GM18861 (cell line): ENCODE measurements around the gene FAM228B.

ENCODE experiments used
- ATAC-seq: cut with Tn5 transposase; IDR thresholded peaks from one replicate; pipeline ENCODE4 v1.9.1; 2021; ENCODE audit not compliant: unreplicated experiment

Gene FAM228B

DNA sequence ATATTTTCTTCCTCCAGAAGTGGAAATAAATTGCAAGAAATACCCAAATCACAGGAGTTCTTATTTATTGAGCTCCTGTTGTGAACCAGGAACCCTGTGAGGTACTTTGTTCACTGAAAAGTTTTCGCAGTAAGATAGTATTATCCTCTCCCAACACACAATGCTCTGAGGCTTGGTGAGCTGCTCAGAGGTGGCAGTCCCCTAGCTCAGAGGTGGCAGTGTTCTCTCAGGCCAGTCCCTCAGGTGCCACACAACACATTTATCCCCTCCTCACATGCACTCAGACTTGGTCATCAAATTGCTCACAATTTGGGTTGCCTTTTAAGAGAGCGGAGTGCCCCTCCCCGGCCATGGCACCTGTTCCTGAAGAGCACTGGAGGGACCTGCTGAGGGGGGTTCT, 77.5 kb downstream of the FAM228B start:
- no peak for ATAC-seq

DNA sequence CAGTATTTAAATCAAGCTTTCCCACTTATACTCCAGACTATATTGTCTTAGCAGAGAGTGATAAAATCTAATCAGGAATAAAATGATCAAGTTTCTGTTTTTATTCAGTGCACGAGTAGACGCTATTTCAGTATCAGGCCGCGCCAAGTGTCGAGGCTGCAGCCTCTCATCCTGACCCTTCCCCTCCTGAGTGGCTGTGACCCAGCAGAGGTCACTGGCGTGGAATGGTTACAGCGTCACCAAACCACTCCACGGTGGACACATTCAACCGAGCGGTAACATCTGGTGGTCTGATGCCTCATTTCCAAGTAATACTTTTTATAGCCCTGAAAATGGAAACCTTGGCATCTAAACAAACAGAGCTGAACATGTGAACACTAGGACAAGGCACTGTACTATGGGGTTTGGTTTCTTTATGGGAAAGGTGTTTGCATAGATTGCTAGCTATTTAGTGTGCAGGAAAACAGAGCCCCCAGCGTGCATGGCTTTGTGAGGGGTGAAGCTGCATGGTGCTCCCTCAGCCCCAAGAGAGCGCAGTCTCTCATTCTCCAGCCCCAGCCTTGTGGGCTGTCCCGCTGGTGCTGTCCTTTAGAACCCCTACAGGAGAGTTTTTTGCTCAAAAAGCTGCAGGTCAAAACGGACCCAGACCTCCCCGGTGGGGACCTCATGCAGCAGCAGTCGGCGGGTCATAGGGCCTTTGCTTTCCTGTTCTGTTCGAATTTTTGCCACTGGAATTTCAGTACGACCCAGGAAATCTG, 79.9 kb downstream of the FAM228B start:
- ATAC-seq = no peak

DNA sequence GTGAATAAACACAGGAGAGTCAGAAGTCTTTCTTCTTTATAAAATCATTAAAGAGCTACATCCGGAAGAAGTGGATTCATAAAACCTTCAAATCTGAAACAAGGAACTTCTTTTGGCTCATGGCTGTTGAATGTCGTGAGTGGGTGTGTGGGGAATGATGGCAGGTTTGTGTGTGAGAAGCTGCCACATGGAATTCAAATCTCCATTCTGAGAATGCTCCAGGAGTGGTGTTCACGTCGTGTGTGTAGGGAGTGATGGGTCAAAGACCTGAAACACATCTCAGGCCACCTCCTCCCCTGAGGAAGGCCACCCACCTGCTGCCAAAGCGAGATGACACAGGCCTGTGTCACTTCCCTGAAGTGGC, 80.5 kb downstream of the FAM228B start:
- ATAC-seq = no peak

DNA sequence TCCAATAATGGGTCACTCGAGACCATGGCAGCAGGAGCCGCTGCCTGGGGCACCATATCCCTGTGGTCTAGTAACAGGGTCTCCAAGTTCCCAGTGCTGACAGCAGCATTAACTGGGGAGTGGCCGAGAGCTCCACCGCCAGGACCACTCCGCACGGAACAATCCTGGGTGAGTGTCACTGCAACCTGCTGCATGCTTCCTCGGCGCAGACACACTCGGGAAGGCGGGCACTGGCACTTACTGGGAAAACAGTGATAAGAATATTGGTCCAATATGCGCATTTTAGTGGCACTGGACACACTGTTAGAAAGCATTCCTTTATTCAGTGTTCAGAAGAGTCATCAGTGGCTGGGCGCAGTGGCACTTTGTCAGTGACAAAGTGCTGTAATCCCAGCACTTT, 81.2 kb downstream of the FAM228B start:
- no peak for ATAC-seq

DNA sequence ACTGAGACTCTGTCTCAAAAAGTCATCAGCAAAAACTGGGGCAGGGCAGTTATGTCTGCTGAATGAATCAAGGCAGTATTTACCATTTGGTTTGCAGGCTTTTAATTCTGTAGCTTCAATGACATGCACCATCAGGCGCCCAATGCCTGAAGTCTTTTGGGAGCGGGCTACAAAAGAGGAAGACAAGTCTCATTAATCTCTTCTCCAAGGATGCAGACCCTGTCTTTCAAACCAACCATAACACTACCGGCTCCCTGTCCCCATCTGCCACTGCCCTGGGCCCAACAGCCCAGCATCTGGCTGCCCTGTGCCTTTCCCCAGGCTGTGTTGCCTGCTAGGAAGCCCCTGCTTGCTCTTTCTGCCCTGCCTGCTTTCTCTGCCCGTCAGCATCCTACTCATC, 81.9 kb downstream of the FAM228B start:
- no peak for ATAC-seq

DNA sequence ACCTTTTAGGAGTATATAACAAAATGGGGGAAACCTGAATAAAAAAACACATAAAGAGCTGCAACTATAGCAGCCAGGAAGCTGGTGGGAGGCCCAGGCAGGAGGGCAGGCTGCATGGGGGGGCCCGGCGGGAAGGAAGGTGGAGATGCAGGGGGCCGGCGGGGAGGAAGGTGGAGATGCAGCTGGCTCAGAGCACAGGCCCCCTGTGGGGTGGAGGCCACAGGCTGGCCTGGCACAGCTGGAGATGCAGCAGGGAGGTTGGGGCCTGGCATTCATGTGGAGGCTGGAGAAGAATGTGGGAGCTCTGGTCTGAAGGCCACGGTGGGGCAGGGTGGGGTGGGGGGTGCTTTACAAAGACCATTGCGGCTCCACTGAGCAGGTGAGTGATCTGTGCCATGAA, 83.0 kb downstream of the FAM228B start:
- ATAC-seq = no peak

DNA sequence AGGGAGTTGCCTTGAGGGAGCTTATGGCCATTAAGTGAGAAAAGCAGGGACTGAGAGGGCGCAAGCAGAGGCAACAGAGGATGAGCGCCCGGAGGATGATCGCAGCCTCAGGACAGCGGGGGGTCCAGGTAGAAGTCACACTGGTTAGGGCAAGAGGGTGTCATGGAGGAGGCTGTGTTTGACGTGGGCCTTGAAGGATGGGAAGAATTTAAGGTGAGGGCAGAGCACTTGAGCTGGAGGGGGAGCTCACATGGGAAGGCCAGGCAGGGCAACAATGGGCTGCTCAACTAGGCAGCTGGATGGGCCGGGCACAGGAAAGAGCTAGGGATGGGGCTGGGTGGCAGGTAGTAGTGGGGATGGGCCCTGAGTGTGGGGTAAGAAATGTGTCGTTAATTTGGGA, 83.4 kb downstream of the FAM228B start:
- no peak for ATAC-seq

DNA sequence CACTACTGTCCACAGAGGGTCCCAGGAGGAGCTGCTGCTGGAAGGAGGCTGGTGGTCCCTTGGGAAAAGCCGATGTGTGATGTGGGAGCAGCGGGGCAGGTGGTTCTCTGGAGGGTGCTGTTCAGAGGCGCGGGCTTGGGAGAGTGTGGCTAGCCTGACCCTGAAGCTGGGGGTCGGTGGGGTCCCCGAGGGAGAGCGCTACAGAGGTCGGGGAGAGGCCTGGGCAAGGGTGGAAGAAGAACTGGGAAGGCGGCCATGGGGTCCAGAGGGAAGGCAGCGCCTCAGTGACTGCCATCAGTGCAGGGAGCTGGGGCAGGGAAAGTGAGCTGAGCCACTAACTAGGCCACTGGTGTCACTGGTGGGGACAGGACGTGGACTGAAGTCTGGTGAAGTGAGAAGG, 84.1 kb downstream of the FAM228B start:
- ATAC-seq = no peak

DNA sequence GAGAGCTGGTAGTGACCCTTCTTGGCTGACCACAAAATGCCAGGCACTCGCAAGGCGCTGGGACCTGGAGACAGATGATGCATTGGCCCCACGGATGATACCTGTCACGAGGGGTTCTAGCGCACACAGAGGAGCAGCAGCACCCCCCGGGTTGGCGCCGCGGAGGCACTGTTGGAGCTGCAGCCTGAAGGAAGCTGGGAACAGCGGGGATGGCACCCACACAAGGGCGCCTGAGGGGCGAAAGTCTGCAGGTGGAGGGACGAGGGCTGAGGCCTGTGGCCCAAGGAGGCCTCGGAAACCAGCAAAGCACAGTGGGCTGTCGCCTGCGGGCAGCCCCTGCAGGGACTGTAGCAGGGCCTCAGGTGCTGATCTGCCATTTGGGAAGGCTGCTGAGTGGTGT, 85.2 kb downstream of the FAM228B start:
- no peak for ATAC-seq

DNA sequence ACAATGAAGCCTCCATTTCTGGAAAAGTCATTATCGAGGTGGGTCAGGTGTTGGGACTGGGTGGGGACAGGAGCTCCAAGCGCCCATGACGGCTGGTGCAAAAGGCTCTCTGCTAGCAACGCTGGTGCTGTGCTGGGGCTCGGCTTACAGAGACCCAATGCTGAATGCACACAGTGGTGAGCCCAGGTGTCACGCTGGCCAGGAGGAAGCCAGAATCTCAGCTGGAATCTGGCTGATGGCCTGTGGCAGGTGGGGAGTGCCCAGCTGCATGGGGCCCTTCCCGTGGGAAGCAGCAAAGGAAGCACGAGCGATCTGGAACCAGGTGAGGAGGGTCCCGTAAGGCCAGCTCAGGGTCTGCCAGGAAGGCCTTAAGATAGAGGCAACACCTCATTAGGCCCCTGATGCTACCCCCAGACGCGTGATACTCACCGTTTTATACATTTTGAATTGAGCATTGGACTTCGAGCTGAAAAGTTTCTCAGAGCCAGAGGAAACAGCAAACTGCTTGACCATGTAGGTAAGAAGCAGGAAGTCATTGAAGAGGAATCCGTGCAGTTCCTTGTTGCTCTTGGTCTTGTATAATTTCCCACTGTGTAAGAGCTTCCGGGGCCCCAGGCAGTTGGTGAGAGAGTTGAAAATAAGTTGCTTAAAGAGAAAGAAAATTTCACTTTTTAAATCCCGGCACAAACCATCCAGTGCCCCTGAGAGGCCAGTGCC, 86.3 kb downstream of the FAM228B start:
- no peak for ATAC-seq

DNA sequence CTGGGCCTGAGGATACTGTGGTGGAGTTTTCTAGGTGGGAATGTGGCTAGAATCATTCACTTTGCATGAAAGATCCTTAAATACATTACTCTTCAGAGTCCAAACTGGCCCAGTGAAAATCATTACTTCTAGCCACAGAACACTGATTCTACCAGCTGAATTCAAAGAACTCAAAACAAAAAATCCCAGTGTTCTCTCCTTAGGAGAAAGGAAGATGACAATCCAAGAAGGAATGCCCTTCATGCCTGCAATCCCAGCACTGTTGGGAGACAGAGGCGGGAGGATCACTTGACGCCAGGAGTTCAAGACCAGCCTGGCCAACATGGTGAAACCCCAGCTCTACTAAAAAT, 86.8 kb downstream of the FAM228B start:
- no peak for ATAC-seq

DNA sequence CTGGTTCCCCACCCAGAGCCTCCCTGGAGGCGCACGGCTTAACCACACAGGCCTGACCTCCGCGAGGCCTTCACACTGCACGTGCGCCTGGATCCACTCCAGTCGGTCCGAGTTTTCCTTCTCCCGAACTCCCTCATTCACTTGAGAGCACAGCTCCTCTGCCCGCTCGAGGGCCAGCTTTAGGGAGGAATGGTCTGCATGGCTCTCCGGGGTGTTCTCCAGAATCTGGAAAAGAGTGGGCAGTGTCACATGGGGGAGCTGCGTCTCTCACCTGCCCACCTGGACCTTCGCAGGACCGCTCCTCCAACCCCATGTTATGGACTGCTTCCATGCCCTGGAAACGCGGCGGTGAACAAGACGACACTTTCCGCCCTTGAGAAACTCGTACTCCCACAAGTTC, 87.5 kb downstream of the FAM228B start:
- ATAC-seq = no peak

DNA sequence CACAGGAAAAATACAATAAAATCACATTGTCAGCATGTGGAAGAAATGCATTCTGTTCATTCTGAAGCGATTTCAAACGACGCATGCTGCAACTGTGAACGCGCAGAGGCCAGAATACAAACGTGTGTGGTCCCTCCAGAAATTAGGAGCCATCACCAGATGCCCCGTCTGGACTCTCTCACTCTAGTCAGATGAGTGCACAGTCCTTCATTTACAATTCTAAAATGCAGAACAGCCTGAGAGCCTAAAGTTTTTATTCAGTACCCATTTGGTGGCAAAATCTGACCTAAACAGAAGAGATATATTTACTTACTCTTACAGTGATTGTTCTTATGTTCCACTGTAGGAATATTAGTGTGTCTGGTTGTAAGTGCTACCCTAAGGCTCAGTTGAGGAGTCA, 88.1 kb downstream of the FAM228B start:
- ATAC-seq = no peak

DNA sequence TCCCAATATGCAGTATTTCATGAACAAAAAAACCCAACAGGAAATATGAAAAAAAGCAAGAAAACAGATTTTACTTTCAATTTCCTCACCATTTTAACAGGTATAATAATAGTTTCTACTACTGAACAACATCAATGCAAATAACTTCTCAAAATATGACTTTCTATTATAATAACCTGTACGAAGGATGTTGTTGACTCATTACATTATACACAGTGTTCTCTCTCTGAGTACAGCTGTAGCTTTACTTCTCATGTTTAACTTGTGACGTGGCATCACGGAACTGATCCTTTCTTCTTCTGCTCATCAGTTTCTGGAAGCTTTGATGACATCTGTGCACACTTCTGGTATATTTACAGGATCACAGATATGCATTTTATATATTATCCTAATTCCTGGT, 91.6 kb downstream of the FAM228B start:
- peak; percentile 94 for ATAC-seq
